GM23338 (cell line): ENCODE results near the gene EFHD2. TPM values are rescaled to one million over a fixed set of nuclear protein-coding genes. Genes with fewer than 3 reads are reported as not detected.
A peak's percentile ranks its signal among the peaks of the same experiment; 100 is the strongest.
"Not testable (repeated sequence)": the region's sequence is repeated elsewhere in the genome, so short reads cannot be mapped to it uniquely, and the experiment has no call there.

ENCODE experiments used
- ATAC-seq: fragments of 200-7000 bp; cut with Tn5 transposase; 3 replicates; pipeline ENCODE4 v1.9.1; 2020
- DNase-seq: peaks from one replicate; pipeline ENCODE4 v3.0.0-alpha.2; 2015; ENCODE audit warnings: low spot score
- H2AFZ ChIP-seq: fragments of 200-600 bp; sonication (generic); 2 replicates; pipeline ENCODE4 v1.8.0; 2016; ENCODE audit warnings: antibody characterized with exemption, mild to moderate bottlenecking, moderate library complexity
- H3F3A ChIP-seq: fragments of 200-600 bp; sonication (generic); replicated peaks from 2 replicates; pipeline ENCODE4 v1.8.0; 2017; ENCODE audit warnings: antibody characterized with exemption, mixed run types, low read depth
- H3K27ac ChIP-seq: fragments of 200-600 bp; sonication (generic); 2 replicates; pipeline ENCODE4 v1.6.1; 2016; ENCODE audit warnings: low read depth
- H3K27me3 ChIP-seq: fragments of 200-600 bp; sonication (generic); 2 replicates; pipeline ENCODE4 v1.8.0; 2016; ENCODE audit warnings: mild to moderate bottlenecking, mixed run types, moderate library complexity; ENCODE audit not compliant: insufficient read depth
- H3K36me3 ChIP-seq: fragments of 200-600 bp; sonication (generic); 2 replicates; pipeline ENCODE4 v1.8.0; 2016; ENCODE audit warnings: mild to moderate bottlenecking; ENCODE audit not compliant: insufficient read depth
- H3K4me1 ChIP-seq: fragments of 200-600 bp; sonication (generic); 2 replicates; pipeline ENCODE4 v1.8.0; 2016; ENCODE audit warnings: mild to moderate bottlenecking, moderate library complexity; ENCODE audit not compliant: insufficient read depth
- H3K4me2 ChIP-seq: fragments of 200-600 bp; sonication (generic); 2 replicates; pipeline ENCODE4 v1.7.1; 2017; ENCODE audit warnings: mixed run types
- H3K4me3 ChIP-seq: fragments of 200-600 bp; sonication (generic); 2 replicates; pipeline ENCODE4 v1.6.1; 2016; ENCODE audit warnings: mixed run types
- H3K79me2 ChIP-seq: fragments of 200-600 bp; sonication (generic); replicated peaks from 2 replicates; pipeline ENCODE4 v1.8.0; 2017; ENCODE audit warnings: mild to moderate bottlenecking; ENCODE audit not compliant: insufficient read depth
- H3K9me2 ChIP-seq: fragments of 200-600 bp; sonication (generic); 2 replicates; pipeline ENCODE4 v1.8.0; 2017; ENCODE audit not compliant: insufficient read depth
- H4K20me1 ChIP-seq: fragments of 200-600 bp; sonication (generic); replicated peaks from 2 replicates; pipeline ENCODE4 v1.8.0; 2017; ENCODE audit warnings: mild to moderate bottlenecking; ENCODE audit not compliant: insufficient read depth
- H3K27ac Mint-ChIP-seq: 2 replicates; pipeline ENCODE4 v1.8.0; 2020; ENCODE audit warnings: inconsistent platforms, mild to moderate bottlenecking, moderate library complexity, mixed read lengths
- H3K27me3 Mint-ChIP-seq: 3 replicates; pipeline ENCODE4 v1.8.0; 2022; ENCODE audit warnings: low read depth, mild to moderate bottlenecking, moderate library complexity, mixed read lengths, inconsistent platforms; ENCODE audit not compliant: insufficient read depth, poor library complexity
- H3K36me3 Mint-ChIP-seq: 3 replicates; pipeline ENCODE4 v1.8.0; 2021; ENCODE audit warnings: low read depth, mild to moderate bottlenecking, inconsistent platforms, moderate library complexity, mixed read lengths
- H3K4me1 Mint-ChIP-seq: 3 replicates; pipeline ENCODE4 v1.8.0; 2020; ENCODE audit warnings: mild to moderate bottlenecking, inconsistent platforms, mixed read lengths
- H3K4me3 Mint-ChIP-seq: 3 replicates; pipeline ENCODE4 v1.8.0; 2021; ENCODE audit warnings: moderate library complexity, mild to moderate bottlenecking, inconsistent platforms, mixed read lengths
- H3K9me3 Mint-ChIP-seq: 3 replicates; pipeline ENCODE4 v1.8.0; 2020; ENCODE audit warnings: moderate library complexity, mild to moderate bottlenecking, inconsistent platforms, mixed read lengths
- CREB1 ChIP-seq: fragments of 250-450 bp; sonication (Bioruptor Pico); IDR thresholded peaks from 2 replicates; pipeline ENCODE4 v1.5.0; 2020; ENCODE audit warnings: low read depth, mild to moderate bottlenecking, moderate library complexity
- JUNB ChIP-seq: IDR thresholded peaks from one replicate; pipeline ENCODE4 v1.6.1; 2016; ENCODE audit warnings: antibody characterized with exemption; ENCODE audit not compliant: unreplicated experiment
- NANOG ChIP-seq: IDR thresholded peaks from 2 replicates; pipeline ENCODE4 v1.6.1; 2016; ENCODE audit warnings: antibody characterized with exemption, borderline replicate concordance
- POLR2AphosphoS5 ChIP-seq: IDR thresholded peaks from 2 replicates; pipeline ENCODE4 v1.6.1; 2016; ENCODE audit warnings: antibody characterized with exemption, low read depth
- STAT1 ChIP-seq: IDR thresholded peaks from one replicate; pipeline ENCODE4 v1.6.1; 2016; ENCODE audit warnings: antibody characterized with exemption; ENCODE audit not compliant: unreplicated experiment
- ZNF331 ChIP-seq: fragments of 250-450 bp; sonication (Bioruptor Pico); IDR thresholded peaks from 2 replicates; pipeline ENCODE4 v1.5.0; 2020; ENCODE audit warnings: low read depth, mild to moderate bottlenecking, moderate library complexity
- polyA plus RNA-seq: library from polyadenylated mRNA; unstranded; fragments of >200 nt; fragmentation: Nextera tagmentation; extraction: Ambion mirVana; gene quantifications from 2 replicates; pipeline ENCODE4 v1.2.1, GENCODE V29; 2016
- total RNA-seq: library from RNA; depleted of rRNA; stranded (reverse); fragments of >200 nt; shearing (Covaris generic); gene quantifications from 2 replicates; pipeline ENCODE4 v1.2.3, GENCODE V29; 2014
- TF ChIP-seq, protein P1 (sequence below): fragments of 250-450 bp; sonication (Bioruptor Pico); IDR thresholded peaks from 2 replicates; pipeline ENCODE4 v1.5.0; 2020; ENCODE audit warnings: mild to moderate bottlenecking, moderate library complexity

Gene EFHD2
- total and polyA plus RNA-seq, 2 experiments from 2014 or later = 22.8 to 23.7 TPM

DNA sequence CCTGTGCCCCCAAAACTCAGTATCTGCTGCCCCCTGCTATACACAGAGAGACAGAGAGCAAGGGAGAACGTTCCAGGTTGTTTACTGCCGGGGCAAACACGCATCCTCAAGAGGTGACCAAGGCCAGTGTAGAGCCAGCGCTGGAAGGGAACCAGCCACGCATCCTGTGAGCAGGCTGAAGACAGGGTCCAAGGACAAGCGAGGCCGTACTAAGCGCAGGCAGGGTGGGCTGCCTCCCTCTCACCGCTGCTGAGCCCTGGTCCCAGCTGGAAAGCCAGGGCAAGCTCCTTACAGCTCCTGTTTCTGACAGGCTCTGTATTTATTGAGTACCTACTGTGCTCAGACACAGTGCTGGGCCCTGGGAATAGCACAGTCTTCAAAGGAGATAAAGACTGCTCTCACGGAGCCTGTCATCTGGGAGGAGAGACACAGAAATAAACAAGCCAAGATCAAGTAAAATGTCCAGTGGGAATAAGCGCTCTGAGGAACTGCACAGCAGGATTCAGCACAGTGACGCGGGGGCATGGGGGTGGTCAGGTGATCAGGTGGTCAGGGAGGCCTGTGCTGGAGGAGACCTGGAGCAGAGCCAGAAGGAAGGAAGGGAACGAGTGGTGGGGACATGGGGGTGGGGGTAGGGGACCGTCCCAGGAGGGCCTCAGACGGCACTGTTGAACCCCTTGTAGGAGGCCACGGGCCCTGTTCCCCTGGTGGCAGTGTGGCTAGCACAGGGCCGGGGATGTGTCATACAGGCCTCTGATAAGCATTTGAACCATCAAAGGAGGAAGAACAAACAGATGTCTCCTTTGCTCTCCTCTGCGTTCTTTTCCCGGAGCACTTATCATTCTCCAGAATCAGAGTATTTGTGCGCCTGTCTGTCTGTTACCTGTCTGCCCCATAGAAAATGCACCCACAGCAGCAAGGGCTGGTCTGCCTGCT is 37.8 kb upstream of the EFHD2 start (continued):
- TF ChIP-seq JUNB = no peak

GRCh38 chr1:15378729-15379128 is 31.0 kb upstream of the EFHD2 start:
- Histone ChIP-seq H3K36me3 (no peaks in the 10 kb centered on the region), H3K9me2 (no peaks in the 10 kb centered on the region), H3K4me3 (no peak overlapping the region), H4K20me1 (no peaks in the 10 kb centered on the region), H3K4me1 (peaks cover 11% of the 10 kb centered on the region), H3F3A (0 out of 2 replicates have a peak, but pooled peaks cover 4% of the 10 kb centered on the region), H3K4me2 (no peak overlapping the region), H3K27me3 (peaks cover 16% of the 10 kb centered on the region), H2AFZ (no peak overlapping the region), H3K27ac (no peak overlapping the region), H3K79me2 (no peaks in the 10 kb centered on the region)
- H3K9me3 Mint-ChIP-seq = no peaks in the 10 kb centered on the region
- peaks cover 30% of the 10 kb centered on the region for H3K4me1 Mint-ChIP-seq
- H3K36me3 Mint-ChIP-seq = no peaks in the 10 kb centered on the region
- DNase-seq = no peak
- H3K4me3 Mint-ChIP-seq = no peak overlapping the region
- H3K27me3 Mint-ChIP-seq = peaks cover 35% of the 10 kb centered on the region
- H3K27ac Mint-ChIP-seq = no peak overlapping the region
- peak; percentile 19; the same call in 1 of the 3 replicates for ATAC-seq
- no peak for TF ChIP-seq CREB1
- no peak for TF ChIP-seq NANOG
- no peak for TF ChIP-seq ZNF331
- TF ChIP-seq, protein P1, sequence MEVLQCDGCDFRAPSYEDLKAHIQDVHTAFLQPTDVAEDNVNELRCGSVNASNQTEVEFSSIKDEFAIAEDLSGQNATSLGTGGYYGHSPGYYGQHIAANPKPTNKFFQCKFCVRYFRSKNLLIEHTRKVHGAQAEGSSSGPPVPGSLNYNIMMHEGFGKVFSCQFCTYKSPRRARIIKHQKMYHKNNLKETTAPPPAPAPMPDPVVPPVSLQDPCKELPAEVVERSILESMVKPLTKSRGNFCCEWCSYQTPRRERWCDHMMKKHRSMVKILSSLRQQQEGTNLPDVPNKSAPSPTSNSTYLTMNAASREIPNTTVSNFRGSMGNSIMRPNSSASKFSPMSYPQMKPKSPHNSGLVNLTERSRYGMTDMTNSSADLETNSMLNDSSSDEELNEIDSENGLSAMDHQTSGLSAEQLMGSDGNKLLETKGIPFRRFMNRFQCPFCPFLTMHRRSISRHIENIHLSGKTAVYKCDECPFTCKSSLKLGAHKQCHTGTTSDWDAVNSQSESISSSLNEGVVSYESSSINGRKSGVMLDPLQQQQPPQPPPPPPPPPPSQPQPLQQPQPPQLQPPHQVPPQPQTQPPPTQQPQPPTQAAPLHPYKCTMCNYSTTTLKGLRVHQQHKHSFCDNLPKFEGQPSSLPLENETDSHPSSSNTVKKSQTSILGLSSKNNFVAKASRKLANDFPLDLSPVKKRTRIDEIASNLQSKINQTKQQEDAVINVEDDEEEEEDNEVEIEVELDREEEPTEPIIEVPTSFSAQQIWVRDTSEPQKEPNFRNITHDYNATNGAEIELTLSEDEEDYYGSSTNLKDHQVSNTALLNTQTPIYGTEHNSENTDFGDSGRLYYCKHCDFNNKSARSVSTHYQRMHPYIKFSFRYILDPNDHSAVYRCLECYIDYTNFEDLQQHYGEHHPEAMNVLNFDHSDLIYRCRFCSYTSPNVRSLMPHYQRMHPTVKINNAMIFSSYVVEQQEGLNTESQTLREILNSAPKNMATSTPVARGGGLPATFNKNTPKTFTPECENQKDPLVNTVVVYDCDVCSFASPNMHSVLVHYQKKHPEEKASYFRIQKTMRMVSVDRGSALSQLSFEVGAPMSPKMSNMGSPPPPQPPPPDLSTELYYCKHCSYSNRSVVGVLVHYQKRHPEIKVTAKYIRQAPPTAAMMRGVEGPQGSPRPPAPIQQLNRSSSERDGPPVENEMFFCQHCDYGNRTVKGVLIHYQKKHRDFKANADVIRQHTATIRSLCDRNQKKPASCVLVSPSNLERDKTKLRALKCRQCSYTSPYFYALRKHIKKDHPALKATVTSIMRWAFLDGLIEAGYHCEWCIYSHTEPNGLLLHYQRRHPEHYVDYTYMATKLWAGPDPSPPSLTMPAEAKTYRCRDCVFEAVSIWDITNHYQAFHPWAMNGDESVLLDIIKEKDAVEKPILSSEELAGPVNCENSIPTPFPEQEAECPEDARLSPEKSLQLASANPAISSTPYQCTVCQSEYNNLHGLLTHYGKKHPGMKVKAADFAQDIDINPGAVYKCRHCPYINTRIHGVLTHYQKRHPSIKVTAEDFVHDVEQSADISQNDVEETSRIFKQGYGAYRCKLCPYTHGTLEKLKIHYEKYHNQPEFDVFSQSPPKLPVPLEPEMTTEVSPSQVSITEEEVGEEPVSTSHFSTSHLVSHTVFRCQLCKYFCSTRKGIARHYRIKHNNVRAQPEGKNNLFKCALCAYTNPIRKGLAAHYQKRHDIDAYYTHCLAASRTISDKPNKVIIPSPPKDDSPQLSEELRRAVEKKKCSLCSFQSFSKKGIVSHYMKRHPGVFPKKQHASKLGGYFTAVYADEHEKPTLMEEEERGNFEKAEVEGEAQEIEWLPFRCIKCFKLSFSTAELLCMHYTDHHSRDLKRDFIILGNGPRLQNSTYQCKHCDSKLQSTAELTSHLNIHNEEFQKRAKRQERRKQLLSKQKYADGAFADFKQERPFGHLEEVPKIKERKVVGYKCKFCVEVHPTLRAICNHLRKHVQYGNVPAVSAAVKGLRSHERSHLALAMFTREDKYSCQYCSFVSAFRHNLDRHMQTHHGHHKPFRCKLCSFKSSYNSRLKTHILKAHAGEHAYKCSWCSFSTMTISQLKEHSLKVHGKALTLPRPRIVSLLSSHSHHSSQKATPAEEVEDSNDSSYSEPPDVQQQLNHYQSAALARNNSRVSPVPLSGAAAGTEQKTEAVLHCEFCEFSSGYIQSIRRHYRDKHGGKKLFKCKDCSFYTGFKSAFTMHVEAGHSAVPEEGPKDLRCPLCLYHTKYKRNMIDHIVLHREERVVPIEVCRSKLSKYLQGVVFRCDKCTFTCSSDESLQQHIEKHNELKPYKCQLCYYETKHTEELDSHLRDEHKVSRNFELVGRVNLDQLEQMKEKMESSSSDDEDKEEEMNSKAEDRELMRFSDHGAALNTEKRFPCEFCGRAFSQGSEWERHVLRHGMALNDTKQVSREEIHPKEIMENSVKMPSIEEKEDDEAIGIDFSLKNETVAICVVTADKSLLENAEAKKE (CRISPR knock-in tag) = no peak
- no peak for TF ChIP-seq JUNB
- TF ChIP-seq STAT1 = no peak
- no peak for TF ChIP-seq POLR2AphosphoS5

DNA sequence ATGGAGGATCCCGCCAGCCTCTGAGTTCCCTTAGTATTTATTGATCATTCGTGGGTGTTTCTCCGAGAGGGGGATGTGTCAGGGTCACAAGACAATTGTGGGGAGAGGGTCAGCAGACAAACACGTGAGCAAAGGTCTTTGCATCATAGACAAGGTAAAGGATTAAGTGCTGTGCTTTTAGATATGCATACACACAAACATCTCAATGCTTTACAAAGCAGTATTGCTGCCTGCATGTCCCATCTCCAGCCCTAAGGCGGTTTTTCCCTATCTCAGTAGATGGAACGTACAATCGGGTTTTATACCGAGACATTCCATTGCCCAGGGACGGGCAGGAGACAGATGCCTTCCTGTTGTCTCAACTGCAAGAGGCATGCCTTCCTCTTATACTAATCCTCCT is 30.5 kb upstream of the EFHD2 start:
- H3K36me3 Mint-ChIP-seq, DNase-seq, H3K27ac ChIP-seq, H4K20me1 ChIP-seq, ATAC-seq, H3F3A ChIP-seq, H3K36me3 ChIP-seq, H3K79me2 ChIP-seq, H2AFZ ChIP-seq, H3K4me2 ChIP-seq, H3K4me3 ChIP-seq, H3K27ac Mint-ChIP-seq, H3K9me3 Mint-ChIP-seq, H3K9me2 ChIP-seq, H3K4me3 Mint-ChIP-seq: not testable (repeated sequence)
- peaks cover 39% of the 10 kb centered on the region for H3K27me3 Mint-ChIP-seq
- H3K4me1 ChIP-seq = peaks cover 15% of the 10 kb centered on the region
- H3K27me3 ChIP-seq = peaks cover 21% of the 10 kb centered on the region
- peaks cover 35% of the 10 kb centered on the region for H3K4me1 Mint-ChIP-seq
